ENCODE results near the gene COBL.

COBL gene

GRCh38 chr7:51134013-51134441, 182.6 kb downstream of the COBL start:
- Histone ChIP-seq H3K36me3 (ENCODE audit: control insufficient read depth in 5 of 5, insufficient read depth in 5 of 5, low read length in 5 of 5) (no peaks in the 10 kb centered on the region), H3K27me3 (ENCODE audit: control insufficient read depth in 5 of 5, insufficient read depth in 4 of 5, low read length in 5 of 5) (peaks cover 0 to 5% (median 0%) of the 10 kb centered on the region in 5 donors), H3K9me3 (ENCODE audit: control insufficient read depth in 5 of 5, low read length in 5 of 5) (peaks cover 0 to 4% (median 0%) of the 10 kb centered on the region in 5 donors), H3K4me3 (ENCODE audit: low read depth in 1 of 5, low read length in 5 of 5) (no peak overlapping the region), H3K9ac (ENCODE audit: low read length in 5 of 5) (no peak overlapping the region), H3K4me1 (ENCODE audit: control insufficient read depth in 5 of 5, insufficient read depth in 5 of 5, low read length in 5 of 5) (peaks cover 0 to 17% (median 0%) of the 10 kb centered on the region in 5 donors), H3K27ac (ENCODE audit: low read depth, low read length) (no peak overlapping the region)

- Histone ChIP-seq H3K9me3 (ENCODE audit: control insufficient read depth in 5 of 5, low read length in 5 of 5) (peaks cover 0 to 4% (median 0%) of the 10 kb centered on the region in 5 donors), H3K4me1 (ENCODE audit: control insufficient read depth in 5 of 5, insufficient read depth in 5 of 5, low read length in 5 of 5) (peaks cover 0 to 10% (median 0%) of the 10 kb centered on the region in 5 donors), H3K27ac (ENCODE audit: low read depth, low read length) (no peak overlapping the region), H3K9ac (ENCODE audit: low read length in 5 of 5) (no peak overlapping the region), H3K36me3 (ENCODE audit: control insufficient read depth in 5 of 5, insufficient read depth in 5 of 5, low read length in 5 of 5) (no peaks in the 10 kb centered on the region), H3K4me3 (ENCODE audit: low read depth in 1 of 5, low read length in 5 of 5) (no peak overlapping the region), H3K27me3 (ENCODE audit: control insufficient read depth in 5 of 5, insufficient read depth in 4 of 5, low read length in 5 of 5) (peaks cover 0 to 5% (median 0%) of the 10 kb centered on the region in 5 donors)
Observed at GRCh38 chr7:51132661-51133060, 183.9 kb downstream of the COBL start.

GRCh38 chr7:51129527-51130472, 186.8 kb downstream of the COBL start:
- Histone ChIP-seq H3K27ac (ENCODE audit: low read depth, low read length) (no peak overlapping the region), H3K27me3 (ENCODE audit: control insufficient read depth in 5 of 5, insufficient read depth in 4 of 5, low read length in 5 of 5) (peaks cover 0 to 5% (median 0%) of the 10 kb centered on the region in 5 donors), H3K36me3 (ENCODE audit: control insufficient read depth in 5 of 5, insufficient read depth in 5 of 5, low read length in 5 of 5) (no peaks in the 10 kb centered on the region), H3K9me3 (ENCODE audit: control insufficient read depth in 5 of 5, low read length in 5 of 5) (peaks cover 0 to 4% (median 0%) of the 10 kb centered on the region in 5 donors), H3K4me1 (ENCODE audit: control insufficient read depth in 5 of 5, insufficient read depth in 5 of 5, low read length in 5 of 5) (peaks cover 0 to 10% (median 0%) of the 10 kb centered on the region in 5 donors), H3K9ac (ENCODE audit: low read length in 5 of 5) (no peak overlapping the region), H3K4me3 (ENCODE audit: low read depth in 1 of 5, low read length in 5 of 5) (no peak overlapping the region)

GRCh38 chr7:51128545-51129435, 187.8 kb downstream of the COBL start:
- Histone ChIP-seq H3K9me3 (ENCODE audit: control insufficient read depth in 5 of 5, low read length in 5 of 5) (peaks cover 0 to 4% (median 0%) of the 10 kb centered on the region in 5 donors), H3K4me3 (ENCODE audit: low read depth in 1 of 5, low read length in 5 of 5) (no peak overlapping the region), H3K27me3 (ENCODE audit: control insufficient read depth in 5 of 5, insufficient read depth in 4 of 5, low read length in 5 of 5) (peaks cover 0 to 5% (median 0%) of the 10 kb centered on the region in 5 donors), H3K4me1 (ENCODE audit: control insufficient read depth in 5 of 5, insufficient read depth in 5 of 5, low read length in 5 of 5) (peaks cover 0 to 8% (median 0%) of the 10 kb centered on the region in 5 donors), H3K9ac (ENCODE audit: low read length in 5 of 5) (no peak overlapping the region), H3K36me3 (ENCODE audit: control insufficient read depth in 5 of 5, insufficient read depth in 5 of 5, low read length in 5 of 5) (no peaks in the 10 kb centered on the region), H3K27ac (ENCODE audit: low read depth, low read length) (no peak overlapping the region)

GRCh38 chr7:51127618-51127904, 189.0 kb downstream of the COBL start:
- no peak overlapping the region for H3K9ac ChIP-seq (ENCODE audit: low read length in 5 of 5)
- no peaks in the 10 kb centered on the region for H3K36me3 ChIP-seq (ENCODE audit: control insufficient read depth in 5 of 5, insufficient read depth in 5 of 5, low read length in 5 of 5)
- H3K4me3 ChIP-seq (ENCODE audit: low read depth in 1 of 5, low read length in 5 of 5) = no peak overlapping the region
- H3K9me3 ChIP-seq (ENCODE audit: control insufficient read depth in 5 of 5, low read length in 5 of 5) = peaks cover 0 to 1% (median 0%) of the 10 kb centered on the region in 5 donors
- H3K4me1 ChIP-seq (ENCODE audit: control insufficient read depth in 5 of 5, insufficient read depth in 5 of 5, low read length in 5 of 5) = peaks cover 0 to 10% (median 0%) of the 10 kb centered on the region in 5 donors
- no peak overlapping the region for H3K27ac ChIP-seq (ENCODE audit: low read depth, low read length)
- H3K27me3 ChIP-seq (ENCODE audit: control insufficient read depth in 5 of 5, insufficient read depth in 4 of 5, low read length in 5 of 5) = peaks cover 0 to 5% (median 0%) of the 10 kb centered on the region in 5 donors

GRCh38 chr7:51126813-51127617, 189.6 kb downstream of the COBL start:
- Histone ChIP-seq H3K9me3 (ENCODE audit: control insufficient read depth in 5 of 5, low read length in 5 of 5) (no peaks in the 10 kb centered on the region), H3K4me1 (ENCODE audit: control insufficient read depth in 5 of 5, insufficient read depth in 5 of 5, low read length in 5 of 5) (peaks cover 0 to 15% (median 0%) of the 10 kb centered on the region in 5 donors), H3K36me3 (ENCODE audit: control insufficient read depth in 5 of 5, insufficient read depth in 5 of 5, low read length in 5 of 5) (no peaks in the 10 kb centered on the region), H3K27ac (ENCODE audit: low read depth, low read length) (no peak overlapping the region), H3K4me3 (ENCODE audit: low read depth in 1 of 5, low read length in 5 of 5) (no peak overlapping the region), H3K9ac (ENCODE audit: low read length in 5 of 5) (no peak overlapping the region), H3K27me3 (ENCODE audit: control insufficient read depth in 5 of 5, insufficient read depth in 4 of 5, low read length in 5 of 5) (peaks cover 0 to 5% (median 0%) of the 10 kb centered on the region in 5 donors)

GRCh38 chr7:51126324-51126723, 190.3 kb downstream of the COBL start:
- H3K36me3 ChIP-seq (ENCODE audit: control insufficient read depth in 5 of 5, insufficient read depth in 5 of 5, low read length in 5 of 5) = no peaks in the 10 kb centered on the region
- H3K4me3 ChIP-seq (ENCODE audit: low read depth in 1 of 5, low read length in 5 of 5) = no peak overlapping the region
- no peaks in the 10 kb centered on the region for H3K9me3 ChIP-seq (ENCODE audit: control insufficient read depth in 5 of 5, low read length in 5 of 5)
- H3K4me1 ChIP-seq (ENCODE audit: control insufficient read depth in 5 of 5, insufficient read depth in 5 of 5, low read length in 5 of 5) = peaks cover 0 to 20% (median 0%) of the 10 kb centered on the region in 5 donors
- no peak overlapping the region for H3K9ac ChIP-seq (ENCODE audit: low read length in 5 of 5)
- H3K27me3 ChIP-seq (ENCODE audit: control insufficient read depth in 5 of 5, insufficient read depth in 4 of 5, low read length in 5 of 5) = peaks cover 0 to 5% (median 0%) of the 10 kb centered on the region in 5 donors
- no peak overlapping the region for H3K27ac ChIP-seq (ENCODE audit: low read depth, low read length)

GRCh38 chr7:51124321-51124720, 192.3 kb downstream of the COBL start:
- H3K9me3 ChIP-seq (ENCODE audit: control insufficient read depth in 5 of 5, low read length in 5 of 5) = no peaks in the 10 kb centered on the region
- peaks cover 0 to 25% (median 0%) of the 10 kb centered on the region in 5 donors for H3K4me1 ChIP-seq (ENCODE audit: control insufficient read depth in 5 of 5, insufficient read depth in 5 of 5, low read length in 5 of 5)
- H3K9ac ChIP-seq (ENCODE audit: low read length in 5 of 5) = no peak overlapping the region
- no peak overlapping the region for H3K4me3 ChIP-seq (ENCODE audit: low read depth in 1 of 5, low read length in 5 of 5)
- no peaks in the 10 kb centered on the region for H3K36me3 ChIP-seq (ENCODE audit: control insufficient read depth in 5 of 5, insufficient read depth in 5 of 5, low read length in 5 of 5)
- H3K27me3 ChIP-seq (ENCODE audit: control insufficient read depth in 5 of 5, insufficient read depth in 4 of 5, low read length in 5 of 5) = no peaks in the 10 kb centered on the region
- H3K27ac ChIP-seq (ENCODE audit: low read depth, low read length) = no peak overlapping the region

- peaks cover 0 to 25% (median 0%) of the 10 kb centered on the region in 5 donors for H3K4me1 ChIP-seq (ENCODE audit: control insufficient read depth in 5 of 5, insufficient read depth in 5 of 5, low read length in 5 of 5)
- no peaks in the 10 kb centered on the region for H3K27me3 ChIP-seq (ENCODE audit: control insufficient read depth in 5 of 5, insufficient read depth in 4 of 5, low read length in 5 of 5)
- H3K9me3 ChIP-seq (ENCODE audit: control insufficient read depth in 5 of 5, low read length in 5 of 5) = no peaks in the 10 kb centered on the region
- no peak overlapping the region for H3K4me3 ChIP-seq (ENCODE audit: low read depth in 1 of 5, low read length in 5 of 5)
- no peak overlapping the region for H3K27ac ChIP-seq (ENCODE audit: low read depth, low read length)
- no peak overlapping the region for H3K9ac ChIP-seq (ENCODE audit: low read length in 5 of 5)
- H3K36me3 ChIP-seq (ENCODE audit: control insufficient read depth in 5 of 5, insufficient read depth in 5 of 5, low read length in 5 of 5) = no peaks in the 10 kb centered on the region
Observed at GRCh38 chr7:51123322-51124019, 193.1 kb downstream of the COBL start.

Data from subcutaneous abdominal adipose tissue (tissue), 5 donors.